DMS79 (cell line): ENCODE results near the gene R3HDML.
"Not testable (repeated sequence)": the region's sequence is repeated elsewhere in the genome, so short reads cannot be mapped to it uniquely, and the experiment has no call there.

ENCODE experiments used
- DNase-seq: peaks from one replicate; lab custom pipeline; 2025; lab: John Stamatoyannopoulos, UW

The R3HDML gene

DNA sequence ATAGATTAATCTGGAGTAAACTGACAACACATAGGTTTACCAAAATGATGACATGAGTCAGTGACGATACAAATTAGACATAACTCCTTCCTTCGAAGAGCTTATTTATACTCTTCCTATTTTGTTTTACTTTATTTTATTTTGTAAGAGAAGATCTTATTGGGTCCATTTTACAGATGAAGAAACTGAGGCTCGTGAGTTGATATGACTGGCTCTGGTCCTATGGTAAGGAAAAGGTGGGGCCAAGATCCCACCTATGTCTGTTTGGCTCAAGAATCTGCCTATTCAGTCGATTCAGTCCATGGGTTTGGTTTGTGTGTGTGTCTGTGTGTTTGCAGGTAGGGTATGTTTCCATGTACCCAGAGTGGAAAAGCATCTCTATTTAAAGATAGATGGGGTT, 8.4 kb upstream of the R3HDML start:
- DNase-seq: no peak

DNA sequence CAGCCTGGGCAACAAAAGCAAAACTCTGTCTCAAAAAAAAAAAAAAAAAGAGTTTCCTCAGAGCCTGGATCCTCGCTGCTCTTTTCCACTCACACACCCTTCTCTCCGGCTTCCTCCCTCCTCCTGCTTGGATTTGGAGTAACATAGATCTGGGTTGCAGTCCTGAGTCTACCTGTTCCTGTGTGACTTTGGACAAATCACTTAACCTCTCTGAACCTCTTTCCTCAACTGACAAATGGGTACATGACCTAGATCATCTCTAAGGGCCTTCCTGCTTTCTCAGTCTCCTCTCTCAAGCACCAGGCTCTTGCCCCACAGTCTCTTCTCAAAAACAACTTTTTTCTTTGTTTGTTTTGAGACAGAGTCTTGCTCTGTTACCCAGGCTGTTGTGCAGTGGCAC, 5.6 kb upstream of the R3HDML start:
- DNase-seq: no peak

DNA sequence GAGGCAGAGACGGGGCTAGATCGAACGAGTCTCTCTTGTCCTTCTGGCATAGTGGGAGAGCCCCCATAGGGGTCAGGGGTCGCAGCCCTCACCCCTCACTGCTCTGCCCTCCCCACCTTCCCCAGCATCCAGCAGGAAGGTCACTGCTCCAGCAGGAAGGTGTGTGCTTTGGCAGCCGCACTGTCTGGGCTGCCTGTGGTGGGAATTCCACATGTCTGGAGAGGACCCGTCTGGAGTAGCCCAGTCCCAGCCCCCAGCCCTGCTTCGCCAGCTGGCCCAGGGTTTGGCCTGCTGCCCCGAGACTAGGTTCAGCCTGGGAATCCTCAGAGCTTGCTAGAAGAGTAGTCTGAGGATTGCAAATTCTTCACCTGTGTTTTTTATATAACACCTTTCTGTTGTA, 2.5 kb upstream of the R3HDML start:
- no peak for DNase-seq

DNA sequence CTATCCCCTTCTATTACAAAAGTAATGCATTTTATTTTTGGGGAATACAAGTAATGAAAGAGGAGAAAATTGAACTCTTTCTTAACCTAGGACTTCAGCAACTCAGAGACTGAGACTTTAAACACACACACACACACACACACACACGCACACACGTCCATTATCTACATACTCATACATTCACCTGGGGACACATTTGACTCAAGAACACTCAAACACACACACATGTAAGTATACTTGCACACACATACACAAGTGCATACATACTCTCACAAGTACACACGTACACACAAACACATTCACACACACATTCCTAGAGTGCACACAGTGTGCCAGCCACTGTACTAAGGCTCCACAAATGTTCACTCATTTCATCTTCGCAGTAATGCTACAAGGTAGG, 2.1 kb upstream of the R3HDML start:
- DNase-seq: no peak

DNA sequence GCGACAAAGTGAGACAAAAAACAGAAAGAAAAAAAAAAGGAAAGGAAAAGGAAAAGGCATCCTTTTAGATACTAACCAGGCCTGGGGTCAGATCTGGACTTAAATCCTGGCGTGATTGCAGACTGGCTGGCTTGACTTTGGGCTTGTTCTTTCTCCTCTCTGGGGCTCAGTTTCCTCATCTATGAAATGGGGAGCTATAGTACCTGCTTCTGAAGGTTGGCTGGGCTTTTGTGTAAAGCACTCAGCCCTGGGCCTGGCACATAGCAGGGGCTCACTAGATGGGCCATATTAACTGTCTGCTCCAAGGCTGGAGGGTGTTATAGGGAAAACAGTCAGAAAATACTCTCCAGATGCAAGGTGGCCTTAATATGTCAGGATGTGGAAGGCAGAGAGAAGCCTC, 1.2 kb upstream of the R3HDML start:
- no peak for DNase-seq

DNA sequence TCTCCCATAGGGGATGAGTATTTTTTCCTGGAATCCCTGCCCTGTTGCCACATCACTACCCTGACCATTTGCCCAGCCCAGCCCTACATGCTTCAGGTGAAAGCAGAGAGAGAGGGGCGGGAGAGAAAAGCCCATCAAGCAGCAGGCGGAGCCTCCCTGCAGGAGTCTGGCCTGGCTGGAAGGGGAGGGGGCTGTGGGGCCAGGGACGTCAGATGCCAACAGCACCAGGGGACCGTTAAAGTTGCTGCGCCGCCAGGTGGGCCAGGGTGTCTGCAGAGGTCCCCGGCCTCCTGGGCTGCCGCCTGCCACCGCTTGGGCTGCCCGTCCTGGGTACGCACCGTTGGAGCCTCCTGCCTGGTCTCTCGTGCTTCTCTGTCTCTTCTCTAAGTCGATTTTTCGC, 757 bp upstream of the R3HDML start:
- DNase-seq: no peak

DNA sequence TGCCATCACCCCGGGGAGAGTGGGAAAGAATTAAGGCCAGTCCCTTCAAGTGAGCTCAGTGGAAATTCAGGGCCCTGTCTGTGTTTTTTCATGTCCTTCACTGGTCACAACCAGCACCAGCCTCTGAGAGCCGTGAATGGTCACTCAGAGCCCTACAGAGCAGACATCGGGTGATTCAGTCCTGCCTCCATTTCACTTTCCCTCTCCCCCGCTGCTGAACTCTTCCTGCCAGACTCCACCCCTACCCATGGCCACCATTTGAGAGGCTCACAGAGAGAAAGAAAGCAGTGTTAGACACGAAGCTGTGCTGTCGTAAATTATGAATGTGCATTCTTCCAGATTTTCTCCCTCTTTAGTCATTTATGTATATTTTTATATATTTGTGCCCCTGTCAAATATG, 5.4 kb downstream of the R3HDML start:
- DNase-seq: no peak

DNA sequence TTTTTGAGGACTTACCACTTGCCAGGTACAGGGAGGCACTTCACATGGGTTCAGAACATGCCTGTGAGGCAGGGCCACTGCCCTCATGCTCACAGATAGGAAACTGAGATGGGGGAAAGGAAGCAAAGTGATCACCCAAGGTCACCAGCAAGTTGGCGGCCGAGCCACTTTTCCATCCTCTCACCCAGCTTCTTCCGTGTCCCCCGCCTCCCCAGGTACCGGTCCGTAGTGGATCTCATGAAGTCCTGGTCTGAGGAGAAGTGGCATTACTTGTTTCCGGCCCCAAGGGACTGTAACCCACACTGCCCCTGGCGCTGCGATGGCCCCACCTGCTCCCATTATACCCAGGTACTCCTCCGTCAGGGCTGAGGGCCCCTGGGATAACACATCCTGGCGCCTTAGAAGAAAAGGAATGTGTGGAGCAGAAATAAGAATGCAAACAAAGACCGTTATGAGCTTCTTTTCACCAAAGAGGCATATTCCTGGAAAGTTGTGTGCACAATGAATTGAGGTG, 6.4 kb downstream of the R3HDML start:
- DNase-seq: no peak

DNA sequence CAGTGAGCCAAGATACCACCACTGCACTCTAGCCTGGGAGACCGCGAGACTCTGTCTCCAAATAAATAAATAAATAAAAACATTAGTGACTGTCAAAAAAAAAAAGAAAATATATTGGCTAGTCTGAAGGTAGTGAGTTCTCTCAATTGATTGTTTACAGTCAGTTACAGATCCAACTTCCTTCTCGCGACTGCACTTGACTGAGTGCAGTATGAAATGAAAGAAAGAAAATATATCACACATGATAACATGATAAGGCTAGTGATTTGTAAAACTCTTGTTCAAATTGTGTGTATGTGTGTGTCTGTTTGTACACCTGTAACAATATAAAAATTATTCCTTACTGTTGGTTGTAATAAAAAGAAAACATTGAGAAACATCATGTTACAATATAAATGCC, 7.9 kb downstream of the R3HDML start:
- no peak for DNase-seq

DNA sequence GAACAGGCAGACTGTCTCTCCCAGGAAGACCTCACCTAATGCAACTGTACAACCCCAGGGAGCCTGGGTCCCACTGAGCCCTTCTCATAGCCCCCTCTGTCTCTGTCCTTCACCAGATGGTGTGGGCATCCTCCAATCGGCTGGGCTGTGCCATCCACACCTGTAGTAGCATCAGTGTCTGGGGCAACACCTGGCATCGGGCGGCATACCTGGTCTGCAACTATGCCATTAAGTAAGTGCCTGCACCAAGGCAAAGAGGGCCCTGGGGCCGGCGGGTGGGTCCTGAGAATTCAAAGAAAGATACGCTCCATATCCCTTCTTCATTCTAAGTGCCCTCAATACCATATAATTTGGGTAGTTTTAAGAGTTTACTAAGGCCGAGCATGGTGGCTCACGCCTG, 8.3 kb downstream of the R3HDML start:
- DNase-seq: no peak

DNA sequence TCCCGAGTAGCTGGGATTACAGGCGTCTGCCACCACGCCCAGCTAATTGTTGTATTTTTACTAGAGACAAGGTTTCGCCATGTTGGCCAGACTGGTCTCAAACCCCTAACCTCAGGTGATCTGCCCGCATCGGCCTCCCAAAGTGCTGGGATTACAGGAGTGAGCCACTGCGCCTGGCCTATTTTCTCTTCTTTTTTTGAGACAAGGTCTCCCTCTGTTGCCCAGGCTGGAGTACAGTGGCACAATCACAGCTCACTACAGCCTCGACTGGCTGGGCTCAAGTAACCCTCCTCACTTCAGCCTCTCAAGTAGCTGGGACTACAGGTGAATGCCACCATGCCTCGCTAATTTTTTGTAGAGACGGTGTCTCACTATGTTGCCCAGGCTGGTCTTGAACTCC, 9.1 kb downstream of the R3HDML start:
- not testable (repeated sequence) for DNase-seq

DNA sequence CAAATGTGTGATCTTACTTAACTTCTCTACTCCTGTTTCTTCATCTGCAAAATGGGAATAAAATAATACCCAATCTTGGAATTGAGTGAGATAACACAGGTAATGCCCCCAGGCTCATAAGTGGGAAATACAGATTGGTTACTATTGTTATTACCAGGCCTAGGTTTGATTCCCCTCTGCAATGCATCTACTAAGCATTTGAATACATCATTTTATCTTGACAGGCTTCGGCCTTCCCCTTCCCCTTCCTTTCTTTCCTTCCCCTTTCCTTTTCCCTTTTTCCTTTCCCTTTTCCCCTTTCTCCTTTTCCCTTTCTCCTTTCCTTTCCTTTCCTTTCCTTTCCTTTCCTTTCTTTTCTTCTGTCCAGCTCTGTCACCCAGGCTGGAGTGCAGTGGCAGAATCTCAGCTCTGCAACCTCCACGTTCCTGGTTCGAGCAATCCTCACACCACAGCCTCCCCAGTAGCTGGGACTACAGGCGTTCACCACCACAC, 11.4 kb downstream of the R3HDML start:
- DNase-seq: no peak

DNA sequence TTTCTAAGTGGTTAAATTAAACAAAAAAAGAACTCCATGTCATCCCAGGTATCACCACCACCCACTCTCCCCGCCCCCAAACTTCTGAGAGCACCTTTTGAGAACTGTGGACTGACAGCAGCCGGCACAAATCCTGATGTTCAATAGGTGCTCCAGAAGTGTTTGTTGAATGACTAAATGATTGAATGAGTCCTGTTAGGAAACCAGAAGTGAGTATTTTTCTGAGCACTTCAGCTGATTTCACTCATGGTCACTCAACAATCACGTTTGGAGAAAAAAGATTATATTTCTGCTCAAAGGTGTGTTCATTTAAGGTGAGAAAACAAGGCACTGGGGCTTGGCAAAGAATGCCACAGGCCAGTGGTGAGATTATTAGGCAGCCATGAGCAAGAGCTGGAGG, 12.5 kb downstream of the R3HDML start:
- no peak for DNase-seq

DNA sequence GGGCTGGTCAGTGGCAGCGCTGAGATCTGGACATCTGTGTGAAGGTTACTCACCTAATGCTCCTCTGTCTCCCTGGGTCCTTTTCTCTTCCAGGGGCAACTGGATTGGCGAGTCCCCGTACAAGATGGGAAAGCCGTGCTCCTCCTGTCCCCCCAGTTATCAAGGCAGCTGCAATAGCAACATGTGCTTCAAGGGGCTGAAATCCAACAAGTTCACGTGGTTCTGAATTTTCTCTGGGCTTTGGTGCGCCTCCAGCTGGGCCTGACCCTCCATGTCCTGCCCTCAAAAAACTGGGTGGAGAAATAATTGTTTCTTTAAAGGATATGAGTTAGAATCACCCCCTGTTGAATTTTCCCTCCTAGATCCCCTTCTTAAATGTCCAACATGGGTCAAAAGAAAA, 13.7 kb downstream of the R3HDML start:
- DNase-seq: no peak

DNA sequence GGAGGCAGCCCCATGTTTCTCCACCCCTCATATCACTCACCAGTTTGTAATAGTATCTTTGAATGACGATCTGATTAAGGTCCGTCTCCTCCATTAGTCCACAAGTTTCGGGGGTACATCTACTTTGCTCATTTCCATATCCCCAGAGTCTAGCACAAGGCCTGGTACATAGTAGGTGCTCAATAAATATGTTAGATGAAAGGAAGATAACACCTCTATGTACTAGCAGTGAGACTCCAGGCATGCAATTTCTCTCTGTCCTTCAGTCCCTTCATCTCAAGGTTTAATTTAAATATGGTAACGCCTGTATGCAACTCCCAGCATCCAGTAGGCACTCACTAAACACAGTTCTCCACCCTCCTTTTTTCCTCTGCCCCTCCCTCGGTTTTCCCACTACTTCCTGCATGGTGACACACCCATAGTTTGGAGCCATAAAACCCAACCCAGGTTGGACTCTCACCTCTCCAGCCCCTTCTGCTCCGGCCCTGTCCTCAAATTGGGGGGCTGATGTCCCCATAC, 18.2 kb downstream of the R3HDML start:
- no peak for DNase-seq

DNA sequence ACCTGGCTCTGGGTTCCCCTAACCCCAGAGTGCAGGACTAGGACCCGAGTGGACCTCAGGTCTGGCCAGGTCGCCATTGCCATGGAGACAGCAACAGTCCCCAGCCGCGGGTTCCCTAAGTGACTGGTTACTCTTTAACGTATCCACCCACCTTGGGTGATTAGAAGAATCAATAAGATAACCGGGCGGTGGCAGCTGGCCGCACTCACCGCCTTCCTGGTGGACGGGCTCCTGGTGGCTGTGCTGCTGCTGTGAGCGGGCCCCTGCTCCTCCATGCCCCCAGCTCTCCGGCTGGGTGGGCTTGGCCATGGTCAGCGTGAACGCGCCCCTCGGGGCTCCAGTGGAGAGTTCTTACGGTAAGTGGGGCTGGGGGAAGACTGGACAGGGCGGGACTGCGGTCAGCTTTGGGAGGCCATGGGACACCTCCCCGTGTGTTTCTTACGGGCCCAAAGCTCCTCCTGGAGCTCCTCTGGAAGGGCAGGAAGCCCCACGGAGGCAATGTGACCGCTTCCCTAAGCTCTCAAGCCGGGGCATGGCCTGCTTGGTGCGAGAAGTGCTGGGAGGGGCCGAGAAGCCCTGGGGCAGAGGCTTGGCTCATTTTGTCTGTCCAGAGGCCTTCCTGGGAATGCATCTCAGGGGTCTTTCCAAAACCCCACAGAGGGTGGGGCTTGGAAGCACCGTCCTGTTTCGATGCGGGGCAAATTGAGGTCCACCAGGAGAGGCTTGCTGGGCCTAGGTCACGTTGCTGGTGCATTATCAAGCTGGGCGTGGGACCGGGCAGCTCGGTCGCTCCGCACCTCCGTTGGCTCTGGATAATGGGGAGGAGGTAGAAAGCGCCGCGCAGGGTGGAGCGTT, 18.9 kb downstream of the R3HDML start, which contains the start of gene HNF4A:
TSS of gene HNF4A (plus strand) at position 202 of the 855 bp plus-strand sequence. CDS start at position 308, 106 bp downstream.
- DNase-seq: no peak

DNA sequence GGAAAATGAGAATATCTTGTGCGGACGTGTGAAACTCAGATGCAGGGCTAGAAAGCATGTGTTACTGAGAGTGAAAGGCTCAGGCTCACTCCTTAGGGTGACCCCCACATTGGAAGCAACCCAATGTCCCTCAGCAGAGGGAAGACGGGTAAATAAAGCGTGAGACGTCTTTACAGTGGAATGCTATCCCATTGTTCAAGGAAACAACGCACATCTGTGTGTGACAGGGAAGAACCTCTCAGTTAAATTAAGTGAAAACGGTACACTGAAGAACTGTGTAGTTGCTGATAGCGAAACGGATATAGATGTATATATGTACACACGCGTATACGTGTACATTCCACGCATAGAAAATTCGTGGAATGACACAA, 19.5 kb downstream of the R3HDML start:
- no peak for DNase-seq

DNA sequence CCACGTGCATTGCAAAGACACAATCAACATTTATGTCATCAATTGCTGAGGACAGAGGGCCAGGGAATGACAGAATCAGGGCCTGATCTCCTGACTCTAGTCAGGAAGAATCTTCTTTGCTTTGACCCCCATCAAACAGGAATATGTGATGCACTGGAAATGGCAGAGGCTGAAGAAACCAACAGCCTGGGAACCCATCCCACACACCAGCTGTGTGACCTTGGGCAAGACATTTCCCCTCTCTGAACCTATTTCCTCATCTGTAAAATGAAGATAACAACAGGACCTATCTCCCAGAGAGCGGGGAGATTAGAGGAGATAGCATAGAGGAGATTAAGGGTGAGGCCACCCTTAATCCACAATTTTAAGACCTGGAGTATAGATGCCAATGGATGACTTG, 20.2 kb downstream of the R3HDML start:
- DNase-seq: no peak

DNA sequence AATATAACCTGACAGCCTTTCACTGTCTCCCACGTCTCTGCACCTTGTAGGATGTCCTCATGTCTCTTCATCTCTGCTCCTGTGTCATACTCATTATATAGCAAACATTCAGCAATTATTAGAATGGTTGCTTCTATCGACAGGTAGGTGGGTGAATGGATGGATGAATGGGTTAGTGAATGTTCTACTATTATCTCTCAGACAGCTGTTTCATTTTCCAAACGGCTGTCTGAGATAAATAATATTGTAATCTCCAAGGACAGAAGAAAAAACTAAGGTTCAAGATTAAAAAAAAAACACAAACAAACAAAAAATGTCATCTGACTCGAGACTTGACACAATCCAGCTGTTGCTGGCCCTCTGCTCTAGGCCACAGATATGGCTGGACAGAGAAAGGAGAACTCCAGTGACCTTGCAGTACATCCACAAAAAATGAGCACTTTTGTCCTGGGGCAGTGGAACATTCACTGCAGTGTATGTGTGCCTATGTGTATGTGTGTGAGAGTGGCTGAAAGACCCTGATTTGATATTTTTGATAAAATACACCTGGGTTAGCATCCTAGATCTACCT, 20.8 kb downstream of the R3HDML start:
- no peak for DNase-seq

DNA sequence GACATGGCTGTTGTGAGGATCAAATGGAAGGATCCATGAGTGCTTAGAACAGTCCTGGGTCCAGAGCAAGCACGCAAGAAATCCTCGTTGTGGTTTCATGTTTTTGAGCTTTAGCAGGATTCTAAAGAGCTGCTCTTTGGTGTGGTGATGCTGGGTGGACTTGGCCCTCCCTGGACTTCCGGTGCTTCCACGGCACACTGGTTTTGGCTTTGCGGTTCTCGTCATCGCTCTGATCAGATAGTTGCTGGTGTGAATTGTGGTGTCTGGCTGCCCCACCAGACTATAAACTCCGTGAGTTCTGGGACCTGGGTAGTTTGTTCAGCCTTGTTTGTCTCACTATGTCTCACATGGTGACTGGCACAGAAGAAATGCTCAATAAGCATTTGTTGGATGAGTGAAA, 21.9 kb downstream of the R3HDML start:
- no peak for DNase-seq

DNA sequence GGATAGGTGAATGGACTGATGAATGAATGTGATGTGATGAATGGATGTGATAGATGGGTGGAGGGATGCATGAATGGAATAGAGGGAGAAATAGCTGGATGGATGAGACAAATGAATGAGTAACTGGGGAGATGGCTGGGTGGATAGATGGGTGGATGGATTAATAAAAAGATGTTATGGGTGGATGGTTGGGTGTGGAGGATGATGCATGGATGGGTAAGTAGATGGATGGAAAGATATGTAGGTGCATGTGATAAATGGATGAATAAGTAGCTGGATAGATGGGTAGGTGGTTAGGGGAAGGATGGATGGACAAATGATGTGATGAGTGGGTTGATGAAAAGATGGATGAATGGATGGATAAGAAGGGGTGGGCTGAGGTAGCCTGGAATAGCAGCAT, 23.4 kb downstream of the R3HDML start:
- no peak for DNase-seq

DNA sequence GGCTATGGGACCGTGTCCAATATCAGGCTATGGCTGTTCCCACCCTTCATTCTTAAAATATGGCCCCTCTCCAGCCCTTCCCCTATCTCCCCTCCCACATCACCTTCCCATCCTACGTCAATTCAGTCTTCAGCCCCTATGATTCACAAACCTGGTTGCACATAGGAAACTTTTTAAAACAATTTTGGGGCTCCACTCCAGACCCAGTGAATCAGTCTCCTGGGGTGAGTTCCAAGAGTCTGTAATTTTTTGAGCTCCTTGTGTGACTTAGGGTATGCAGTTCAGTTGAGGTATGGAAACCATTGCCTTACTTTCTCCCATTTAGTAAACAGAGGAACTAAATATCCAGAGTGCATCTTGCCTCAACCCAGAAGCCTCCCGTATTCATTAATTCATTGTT, 24.2 kb downstream of the R3HDML start:
- no peak for DNase-seq

DNA sequence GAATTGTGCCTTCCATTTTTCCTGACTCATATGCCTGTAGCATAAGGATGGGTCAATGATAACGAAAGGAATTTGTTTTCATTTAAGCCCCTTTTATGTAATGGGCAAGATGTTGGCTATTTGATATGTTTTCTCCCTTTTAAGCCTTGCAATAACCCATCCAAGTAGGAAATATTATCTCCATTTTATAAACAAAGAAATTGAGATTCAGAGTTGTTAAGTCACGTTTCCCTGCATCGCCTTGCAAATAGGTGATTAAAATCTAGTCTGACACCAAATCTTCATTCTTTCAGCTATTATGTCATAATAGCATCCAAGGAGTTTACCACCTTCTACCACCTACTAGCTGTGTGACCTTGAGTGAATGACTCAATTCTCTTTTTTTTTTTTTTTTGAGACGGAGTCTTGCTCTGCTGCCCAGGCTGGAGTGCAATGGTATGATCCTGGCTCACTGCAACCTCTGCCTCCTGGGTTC, 25.7 kb downstream of the R3HDML start:
- no peak for DNase-seq
